GM12873 (cell line): Measurements from ENCODE around the gene CRYBG2.

ENCODE experiments used
- CTCF ChIP-seq: IDR thresholded peaks from 2 replicates; pipeline ENCODE4 v1.5.1; 2012; ENCODE audit warnings: low read depth, mild to moderate bottlenecking, moderate library complexity, low read length, control low read depth; ENCODE audit not compliant: insufficient read depth; ENCODE audit errors: missing control alignments

CRYBG2 gene

DNA sequence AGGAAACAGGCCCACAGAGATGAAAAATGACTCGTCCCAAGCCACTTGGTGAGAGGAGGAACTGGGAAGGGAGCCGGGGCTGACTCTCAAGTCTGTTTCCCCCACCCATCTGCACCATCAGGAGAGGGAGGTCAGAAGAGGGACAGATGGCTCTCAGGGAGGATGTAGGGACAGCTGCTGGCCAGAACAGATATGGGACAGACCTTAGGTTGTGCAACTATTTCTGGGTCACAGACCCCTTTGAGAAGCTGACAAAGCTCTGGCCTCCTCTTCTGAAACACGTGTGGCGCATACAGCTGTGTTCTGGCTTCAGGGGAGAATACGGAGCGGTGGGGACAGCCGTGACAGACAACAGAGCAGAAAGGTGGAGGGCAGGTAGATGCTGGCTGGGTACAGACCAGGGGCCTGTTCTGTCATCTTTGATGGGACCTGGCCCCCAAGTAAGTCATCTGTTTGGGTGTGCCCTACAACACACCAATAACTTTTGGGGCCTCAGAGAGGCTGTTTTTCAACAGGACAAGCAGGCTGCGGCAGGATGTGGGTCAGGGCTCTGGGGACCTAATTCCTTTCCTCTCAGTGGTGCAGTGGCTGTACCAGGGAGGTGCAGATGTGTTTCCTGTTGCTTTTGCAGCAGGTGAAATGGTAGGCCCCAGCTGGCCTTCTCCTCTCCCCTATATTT, 66.8 kb downstream of the CRYBG2 start:
- peak; percentile 59 for TF ChIP-seq CTCF

GRCh38 chr1:26286064-26286416, 67.9 kb downstream of the CRYBG2 start:
- TF ChIP-seq CTCF, result no peak

GRCh38 chr1:26285366-26286063, 68.4 kb downstream of the CRYBG2 start:
- TF ChIP-seq CTCF, result peak; percentile 67

DNA sequence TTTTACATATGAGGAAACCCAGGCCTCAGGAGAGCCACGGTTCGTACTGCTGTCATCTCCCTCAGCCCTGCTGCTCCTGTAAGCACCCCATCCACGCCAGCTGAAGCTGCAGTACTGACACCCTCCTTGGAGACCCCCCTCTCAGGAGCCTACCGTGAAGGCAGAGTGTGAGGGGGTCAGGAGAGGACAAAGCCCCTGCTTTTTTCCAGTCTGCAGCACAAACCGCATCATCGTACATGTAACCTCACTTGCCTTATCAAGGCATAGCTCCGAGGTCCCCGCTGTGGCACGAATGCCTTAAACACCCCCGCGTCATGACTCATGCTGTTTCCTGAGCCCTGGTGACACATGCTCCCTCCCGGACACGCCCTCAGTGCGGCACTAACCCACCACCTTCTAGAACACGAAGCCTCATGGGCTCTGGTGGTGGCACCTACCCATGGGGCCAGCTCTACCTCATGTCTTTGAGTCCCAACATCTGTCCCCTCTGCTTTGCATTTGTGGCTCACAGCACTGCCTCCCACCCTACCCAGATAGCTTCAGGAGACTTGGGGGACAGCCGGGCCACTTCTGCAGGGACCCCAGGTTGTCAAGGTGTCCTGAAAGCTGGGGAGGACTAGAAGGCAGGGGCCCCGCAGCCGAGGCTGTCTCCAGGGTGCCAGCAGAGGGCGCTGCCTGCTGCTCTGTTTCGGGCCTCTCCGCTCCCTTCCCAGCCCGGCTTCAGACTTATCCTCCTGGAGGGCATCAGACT, 69.2 kb downstream of the CRYBG2 start:
- peak; percentile 95 for TF ChIP-seq CTCF

DNA sequence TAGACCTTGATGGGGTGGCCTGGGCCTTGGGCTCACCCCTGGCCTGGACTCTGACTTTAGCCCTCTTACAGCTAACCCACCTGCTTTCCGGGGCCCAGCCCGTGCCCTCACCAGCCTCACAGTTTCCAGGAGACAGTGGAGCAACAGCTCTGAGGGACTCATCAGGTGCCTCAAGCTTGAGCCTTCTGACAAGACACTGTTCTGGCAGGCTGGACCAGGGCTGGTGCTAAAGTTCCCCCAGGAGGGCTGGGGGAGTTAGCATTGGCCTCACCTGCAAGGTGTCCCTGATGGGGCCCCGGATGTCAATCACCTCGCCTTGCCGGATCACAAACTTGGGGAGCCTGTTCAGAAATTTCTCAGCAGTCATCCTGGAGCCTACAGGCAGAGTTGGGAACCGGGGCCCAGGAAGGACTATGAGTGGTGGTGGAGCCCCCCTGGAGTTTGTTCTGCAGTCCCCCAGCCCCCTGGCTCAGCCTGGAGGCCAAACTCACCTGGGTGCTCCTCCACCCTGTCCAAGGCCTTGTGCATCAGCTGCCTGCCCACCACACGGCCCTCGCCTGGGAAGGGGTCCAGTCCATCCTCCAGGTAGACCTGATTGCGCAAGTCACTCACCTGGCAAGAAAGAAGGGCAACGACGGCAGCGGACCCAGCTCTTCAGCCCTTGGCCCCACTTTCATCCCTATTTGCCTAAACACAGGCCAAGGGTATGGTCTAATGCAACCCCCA, 69.9 kb downstream of the CRYBG2 start:
- TF ChIP-seq CTCF, result no peak

DNA sequence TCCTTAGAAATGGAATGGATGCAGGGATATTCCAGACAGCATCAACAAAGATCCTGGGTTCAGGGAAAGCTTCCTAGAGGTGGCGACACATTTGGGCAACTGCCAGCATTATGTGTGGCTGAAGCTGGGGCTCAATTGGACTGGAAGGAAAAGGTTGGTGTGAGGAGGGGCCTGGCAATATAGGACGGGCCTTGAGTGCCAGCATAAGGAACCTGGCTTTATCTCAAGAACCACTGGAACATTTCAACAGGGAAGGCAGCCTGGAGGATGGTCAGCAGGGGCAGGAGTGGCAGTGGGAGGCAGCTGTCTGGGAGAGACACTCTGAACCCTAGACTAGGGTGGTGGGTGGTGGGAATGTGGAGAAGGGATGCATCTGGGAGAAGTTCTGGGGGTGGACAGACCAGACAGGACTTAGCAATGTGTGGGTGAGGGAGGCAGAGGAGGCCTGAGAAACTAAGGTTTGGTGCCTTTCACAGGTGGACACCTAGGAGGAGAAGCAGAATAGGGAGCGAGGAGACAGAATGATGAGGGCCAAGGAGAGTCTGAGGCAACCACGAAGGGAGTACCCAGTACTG, 70.6 kb downstream of the CRYBG2 start:
- TF ChIP-seq CTCF, result no peak
